HG02973 (cell line): ENCODE data around the gene PRRG2.

Experiments used
- ATAC-seq: cut with Tn5 transposase; IDR thresholded peaks from one replicate; pipeline ENCODE4 v1.9.1; 2021; ENCODE audit warnings: moderate library complexity; ENCODE audit not compliant: unreplicated experiment

The PRRG2 gene

DNA sequence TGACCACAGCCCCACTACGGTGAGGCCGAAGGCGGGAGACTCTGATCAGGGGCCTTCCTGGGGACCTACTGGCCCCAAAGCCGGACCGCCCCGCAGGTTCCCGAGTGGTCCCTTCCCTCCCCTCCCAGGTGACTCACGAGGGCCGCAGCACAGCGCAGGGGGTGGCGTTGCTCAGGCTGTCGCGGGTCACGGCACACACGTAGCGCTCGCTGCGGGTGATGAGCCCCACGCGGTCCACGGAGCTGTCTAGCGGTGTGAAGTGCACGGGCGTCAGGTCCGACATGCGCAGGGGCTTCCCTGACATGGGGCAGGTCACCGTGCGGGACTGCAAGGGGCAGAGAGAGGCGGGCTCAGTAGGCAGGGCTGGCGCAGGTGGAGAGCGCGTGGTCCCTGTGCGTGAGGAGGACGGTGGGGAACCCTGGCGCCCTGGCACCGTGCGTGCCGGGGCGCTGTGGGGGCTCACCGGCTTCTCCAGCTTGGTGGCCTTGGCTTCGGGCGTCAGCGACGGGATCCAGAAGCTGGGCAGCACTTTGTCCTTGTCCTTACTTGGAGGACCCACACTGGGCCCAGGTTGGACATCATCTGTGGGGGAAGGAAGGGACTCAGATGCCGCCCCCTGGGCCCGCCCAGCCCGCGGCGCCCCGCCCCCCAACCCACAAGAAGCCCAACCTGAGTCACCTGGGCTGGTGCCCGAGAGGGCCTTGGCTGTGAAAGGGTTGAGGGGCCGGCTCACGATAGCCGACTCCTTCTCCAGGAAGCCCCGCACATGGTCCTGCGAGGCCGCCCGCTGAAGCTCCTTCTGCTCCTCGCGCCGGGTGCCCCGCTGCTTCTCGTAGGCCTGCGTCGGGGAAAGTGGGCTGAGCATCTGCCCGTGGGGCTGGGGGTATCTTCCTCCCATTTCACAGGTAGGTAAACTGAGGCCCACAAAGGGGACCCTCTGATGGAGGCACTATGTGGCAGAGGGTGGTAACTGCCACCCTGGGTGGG, 24.4 kb upstream of the PRRG2 start:
- ATAC-seq: no peak

DNA sequence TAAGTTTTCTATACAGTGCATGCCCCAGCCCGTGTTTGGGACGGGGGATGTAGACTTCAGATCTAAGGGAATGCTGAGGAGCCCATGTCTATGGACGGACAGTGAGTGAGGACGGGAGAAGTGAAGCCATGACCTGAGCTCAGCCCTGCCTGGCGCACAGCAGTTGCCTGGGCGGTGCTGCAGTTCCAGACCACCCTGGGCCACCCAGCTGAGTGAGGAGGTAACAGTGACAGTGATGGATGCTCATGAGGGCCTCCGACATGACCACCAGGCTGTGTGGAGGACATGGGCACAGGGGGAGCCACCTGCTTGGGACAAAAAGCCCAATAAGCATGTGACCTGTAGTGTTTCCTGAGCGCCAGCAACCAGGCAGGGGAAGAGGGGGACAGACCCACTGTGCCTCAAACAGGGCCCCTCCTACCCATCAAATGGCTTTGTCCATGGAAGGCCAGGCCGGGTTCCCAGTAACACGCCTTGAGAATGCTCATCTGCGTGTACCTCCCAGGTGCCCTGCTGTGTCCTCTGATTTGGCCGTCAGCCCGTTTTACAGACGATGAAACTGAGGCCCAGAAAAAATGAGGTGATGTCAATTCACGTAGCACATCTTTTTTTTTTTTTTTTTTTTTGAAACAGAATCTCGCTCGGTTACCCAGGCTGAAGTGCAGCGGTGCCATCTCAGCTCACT, 23.3 kb upstream of the PRRG2 start:
- no peak for ATAC-seq

DNA sequence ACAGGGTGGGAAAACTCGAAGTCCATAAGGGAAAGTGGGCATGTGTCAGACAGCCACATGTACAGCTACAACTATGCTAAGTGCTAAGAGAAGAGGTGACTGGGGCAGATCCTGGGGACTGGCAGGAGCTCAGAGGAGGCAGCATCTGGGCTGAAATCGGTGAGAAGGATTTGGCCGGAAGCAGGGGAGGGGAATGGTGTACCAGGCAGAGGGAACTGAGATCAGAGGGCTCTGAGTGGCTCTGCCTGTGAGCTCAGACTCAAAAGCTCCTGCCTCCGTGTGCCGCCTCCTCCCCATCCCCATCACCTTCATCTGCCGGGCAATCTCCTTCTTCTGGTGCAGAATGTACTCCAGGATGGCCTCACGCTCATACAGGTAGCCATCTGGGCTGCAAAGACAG, 22.5 kb upstream of the PRRG2 start:
- ATAC-seq: no peak

DNA sequence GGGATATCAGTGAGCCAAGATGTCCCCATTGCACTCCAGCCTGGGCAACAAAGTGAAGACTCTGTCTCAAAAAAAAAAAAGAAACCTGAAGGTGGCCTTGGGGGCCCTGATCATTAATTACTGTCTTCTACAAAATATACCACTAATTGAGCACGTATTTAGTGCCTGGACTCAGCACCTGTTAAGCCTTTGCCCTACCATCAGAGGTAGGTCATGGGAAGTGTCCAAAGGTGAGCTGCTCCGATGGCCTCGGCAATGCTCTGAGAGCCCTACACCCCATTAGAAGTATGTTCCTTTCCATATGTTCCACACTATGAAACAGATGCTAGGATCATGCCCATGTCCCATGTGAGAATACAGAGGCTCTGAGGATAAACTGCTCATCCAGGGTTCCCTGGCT, 21.7 kb upstream of the PRRG2 start:
- no peak for ATAC-seq

DNA sequence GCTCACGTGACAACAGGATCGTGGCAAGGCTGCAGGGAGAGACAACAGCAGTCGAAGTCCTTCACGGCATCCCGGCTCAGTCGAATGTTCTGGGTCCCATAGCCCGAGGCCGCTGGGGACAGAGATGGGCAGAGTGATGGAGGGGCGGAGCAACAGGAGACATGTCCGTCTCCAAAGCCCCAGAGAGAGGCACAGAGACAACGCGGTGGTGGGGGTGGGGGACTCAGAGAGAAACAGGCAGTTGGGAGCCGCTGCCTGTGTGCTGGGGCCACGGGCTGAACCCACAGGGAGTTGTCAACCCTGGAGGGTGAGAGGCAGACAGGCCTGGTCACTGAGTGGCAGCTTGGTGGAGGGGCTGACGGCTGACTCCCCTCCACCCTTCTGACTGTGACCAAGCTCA, 21.2 kb upstream of the PRRG2 start:
- ATAC-seq: no peak

DNA sequence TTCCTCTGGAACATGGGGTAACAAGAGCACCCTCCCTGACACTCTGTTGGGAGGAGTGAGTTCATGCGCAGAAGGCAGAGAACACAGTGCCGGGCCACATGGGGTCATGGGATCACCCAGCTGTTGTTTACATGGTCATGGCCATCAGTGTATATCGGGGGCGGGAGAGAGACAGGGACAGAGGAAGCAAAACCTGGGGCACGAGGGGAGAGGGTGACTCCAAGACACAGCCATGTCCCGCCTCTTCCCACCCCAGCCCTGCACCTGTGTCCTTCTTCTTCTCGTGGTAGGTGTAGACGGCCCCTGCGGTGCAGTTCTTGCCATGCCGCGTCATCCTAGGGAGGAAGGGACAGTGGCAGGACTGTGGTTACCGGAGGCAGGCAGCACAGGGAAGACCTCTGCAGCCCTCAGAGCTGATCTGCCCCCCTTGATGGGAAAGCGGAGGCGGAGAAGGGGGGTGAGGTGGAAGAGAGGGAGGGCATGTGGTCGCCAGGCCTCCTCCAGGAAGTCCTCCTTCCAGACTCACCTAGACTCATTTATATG, 20.7 kb upstream of the PRRG2 start:
- no peak for ATAC-seq

DNA sequence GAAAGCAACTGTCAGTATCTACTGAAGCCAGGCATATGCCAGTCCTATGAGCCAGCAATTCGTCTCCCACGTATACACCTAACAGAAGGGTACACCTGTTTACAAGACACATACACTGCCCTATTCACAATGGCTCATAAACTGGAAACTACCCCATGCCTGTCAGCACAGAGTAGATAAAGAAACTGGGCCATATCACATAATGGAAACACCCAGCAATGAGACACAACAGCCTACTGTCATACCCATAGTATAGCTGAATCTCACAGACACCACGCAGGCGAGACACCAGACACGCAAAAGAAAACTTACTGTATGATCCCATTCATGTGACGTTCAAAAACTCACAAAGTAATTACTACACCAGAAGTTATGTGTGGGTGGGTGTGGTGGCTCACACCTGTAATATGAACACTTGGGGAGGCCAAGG, 16.5 kb upstream of the PRRG2 start:
- no peak for ATAC-seq

DNA sequence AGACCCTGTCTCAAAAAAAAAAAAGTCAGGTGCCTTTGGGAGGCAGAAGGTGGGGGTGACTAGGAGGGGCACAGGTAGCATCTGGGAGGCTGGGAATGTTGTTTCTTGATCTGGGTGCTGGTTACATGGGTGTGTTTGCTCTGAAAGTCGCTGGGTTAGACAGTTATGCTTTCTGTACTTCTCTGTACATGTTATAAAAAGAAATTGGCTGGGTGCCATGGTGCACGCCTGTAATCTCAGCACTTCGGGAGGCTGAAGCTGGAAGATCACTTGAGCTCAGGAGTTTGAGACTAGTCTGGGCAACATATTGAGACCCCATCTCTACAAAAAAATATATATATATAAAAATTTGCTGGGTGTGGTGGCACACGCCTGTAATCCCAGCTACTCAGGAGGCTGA, 15.9 kb upstream of the PRRG2 start:
- ATAC-seq: no peak

DNA sequence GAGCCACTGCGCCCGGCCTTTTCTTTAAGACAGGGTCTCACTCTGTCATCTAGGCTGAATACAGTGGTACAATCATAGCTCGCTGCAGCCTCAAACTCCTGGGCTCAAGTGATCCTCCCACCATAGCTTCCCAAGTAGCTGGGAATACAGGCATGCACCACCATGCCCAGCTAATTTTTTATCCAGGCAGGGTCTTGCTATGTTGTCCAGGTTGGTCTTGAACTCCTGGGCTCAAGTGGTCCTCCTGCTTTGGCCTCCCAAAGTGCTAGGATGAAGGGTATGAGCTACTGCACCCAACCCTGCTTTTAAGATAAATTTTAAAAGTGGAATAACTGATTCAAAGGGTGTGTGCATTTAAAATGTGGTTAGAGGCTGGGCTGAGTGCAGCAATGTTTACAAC, 14.8 kb upstream of the PRRG2 start:
- ATAC-seq: no peak

DNA sequence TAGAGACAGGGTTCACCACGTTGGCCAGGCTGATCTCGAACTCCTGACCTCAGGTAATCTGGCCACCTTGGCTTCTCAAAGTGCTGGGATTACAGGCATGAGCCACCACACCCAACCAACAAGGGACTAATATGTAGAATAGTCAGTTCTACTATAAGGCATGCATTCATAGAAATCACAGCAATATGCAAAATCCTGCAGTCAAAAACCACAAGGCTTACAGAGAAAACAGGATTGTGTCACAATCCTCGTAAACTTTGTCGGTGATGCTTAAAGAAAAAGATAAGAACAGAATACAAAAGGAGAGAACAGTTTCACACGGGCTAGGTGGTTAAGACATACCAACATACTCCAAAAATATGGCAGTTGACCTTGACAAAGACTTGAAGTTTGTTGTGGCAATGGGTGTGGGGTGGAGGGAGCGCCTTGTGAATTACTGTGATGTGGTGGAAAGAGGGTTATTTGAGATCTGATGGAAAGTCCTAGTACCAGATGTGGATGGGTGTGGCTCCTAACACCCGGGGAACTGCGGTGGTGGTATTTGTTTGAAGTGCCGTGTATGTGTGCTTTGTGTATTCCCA, 13.2 kb upstream of the PRRG2 start:
- no peak for ATAC-seq

DNA sequence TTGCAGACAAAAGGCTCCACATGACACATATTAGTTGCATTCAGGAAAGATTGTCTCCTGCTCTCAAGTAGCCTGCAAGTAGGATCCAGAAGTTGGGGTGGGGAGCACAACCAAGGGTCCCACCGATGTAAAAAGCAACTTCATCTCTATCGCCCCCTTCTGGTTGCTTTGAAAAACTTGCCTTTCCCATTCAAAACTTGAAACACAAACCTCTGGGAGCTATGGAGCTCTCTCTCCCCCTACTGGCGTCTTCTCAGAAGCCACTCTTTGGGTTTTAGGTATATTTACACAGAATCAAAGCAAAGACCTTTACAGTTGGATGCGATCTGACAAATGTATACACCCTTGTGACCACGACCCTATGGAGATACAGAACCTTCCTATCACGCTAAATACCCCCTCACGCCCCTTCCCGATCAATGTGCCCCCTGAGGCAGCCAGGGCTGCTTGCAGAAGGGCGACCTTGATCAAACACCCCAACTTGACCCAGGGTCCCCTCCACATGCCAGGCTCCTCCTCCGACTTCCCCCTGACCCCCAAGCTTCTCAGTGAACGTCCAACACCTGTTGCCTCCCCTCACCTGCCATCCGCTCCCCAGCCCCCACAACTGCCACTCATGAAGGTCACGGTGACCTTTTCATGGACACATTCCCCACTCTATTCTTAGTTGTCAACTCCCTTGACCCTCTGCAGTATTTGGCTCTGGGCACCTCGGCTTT, 10.8 kb upstream of the PRRG2 start:
- no peak for ATAC-seq

DNA sequence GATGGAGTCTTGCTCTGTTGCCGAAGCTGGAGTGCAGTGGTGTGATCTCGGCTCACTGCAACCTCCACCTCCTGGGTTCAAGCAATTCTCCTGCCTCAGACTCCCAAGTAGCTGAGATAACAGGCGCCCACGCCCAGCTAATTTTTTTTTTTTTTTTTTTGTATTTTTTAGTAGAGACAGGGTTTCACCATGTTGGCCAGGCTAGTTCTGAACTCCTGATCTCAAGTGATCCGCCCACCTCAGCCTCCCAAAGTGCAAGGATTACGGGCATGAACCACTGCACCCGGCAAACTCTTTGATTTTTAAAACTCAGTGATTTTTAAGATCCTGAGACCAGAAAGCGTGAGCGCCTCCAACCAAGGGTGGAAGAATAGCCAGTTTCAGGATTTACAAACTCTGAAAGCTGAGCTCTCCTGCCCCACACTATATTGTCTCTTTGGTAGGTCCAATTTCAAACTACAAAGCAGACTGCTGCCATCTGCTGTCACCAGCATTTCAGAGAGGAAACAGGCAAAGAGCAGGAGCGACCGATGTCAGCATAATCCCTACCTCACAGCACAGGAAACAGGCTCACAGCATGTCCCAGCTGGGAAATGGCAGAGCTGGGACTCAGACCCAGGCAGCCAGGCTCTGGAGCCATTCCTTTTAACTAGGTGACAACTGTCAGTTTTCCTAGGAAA, 10.0 kb upstream of the PRRG2 start:
- no peak for ATAC-seq

DNA sequence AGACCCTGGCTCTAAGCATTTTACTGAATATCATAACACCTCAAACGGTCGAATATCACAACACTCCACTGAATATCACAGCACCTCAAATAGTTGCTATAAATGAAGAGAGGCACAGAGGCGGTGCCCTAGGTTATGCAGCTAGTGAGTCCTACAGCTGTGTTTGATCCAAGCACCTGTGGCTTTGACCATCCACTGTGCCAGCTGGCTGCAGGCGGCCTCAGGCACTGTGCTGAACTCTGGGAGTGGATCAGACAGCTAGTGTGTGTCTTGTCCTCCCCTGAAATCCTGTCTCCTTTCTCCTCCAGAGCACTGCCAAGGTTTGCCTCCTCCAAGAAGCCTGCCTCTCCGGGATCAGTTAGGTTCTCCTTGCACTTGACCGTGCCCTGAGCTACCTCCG, 8.1 kb upstream of the PRRG2 start:
- ATAC-seq: no peak

DNA sequence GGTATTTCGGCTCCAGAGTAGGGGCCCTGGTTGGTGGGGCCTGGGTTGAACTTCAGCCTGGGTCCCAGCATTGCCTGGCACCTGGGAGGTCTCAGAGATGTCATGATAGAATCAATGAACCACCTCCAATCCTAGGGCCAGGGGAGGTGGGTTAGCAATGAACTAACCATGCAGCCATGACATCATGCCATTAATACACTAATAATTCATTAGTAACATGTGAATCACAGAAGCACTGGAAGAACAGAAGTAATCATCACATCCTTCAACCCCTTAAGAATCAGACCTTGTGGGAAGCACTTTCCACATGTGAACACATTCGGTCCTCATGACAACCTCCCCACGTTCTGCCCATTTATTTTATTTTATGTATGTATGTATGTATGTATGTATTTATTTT, 7.7 kb upstream of the PRRG2 start:
- ATAC-seq: no peak

DNA sequence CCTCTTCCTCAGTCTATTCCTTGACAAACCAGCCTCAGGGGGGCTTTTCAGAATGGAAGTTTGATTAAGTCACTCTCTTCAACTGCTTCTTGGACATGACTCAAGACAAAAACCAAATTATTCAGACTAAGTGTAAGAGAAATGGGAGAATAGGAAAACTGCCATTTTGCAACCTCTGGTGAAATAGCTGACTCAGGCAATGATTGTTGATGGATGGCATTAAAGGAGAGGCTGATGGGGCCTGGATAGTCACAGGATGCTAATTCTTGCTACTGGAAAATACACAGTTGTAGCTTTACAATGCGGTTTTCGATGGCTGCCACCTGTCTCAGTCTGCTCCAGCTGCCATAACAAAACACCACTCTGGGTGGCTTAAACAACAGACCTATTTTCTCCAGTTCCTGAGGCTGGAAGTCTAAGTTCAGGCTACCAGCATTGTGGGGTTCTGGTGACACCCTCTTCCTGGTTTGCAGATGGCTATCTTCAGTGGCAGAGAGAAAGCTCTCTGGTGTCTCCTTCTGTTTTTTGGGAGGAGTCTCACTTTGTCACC, 6.8 kb upstream of the PRRG2 start:
- no peak for ATAC-seq

DNA sequence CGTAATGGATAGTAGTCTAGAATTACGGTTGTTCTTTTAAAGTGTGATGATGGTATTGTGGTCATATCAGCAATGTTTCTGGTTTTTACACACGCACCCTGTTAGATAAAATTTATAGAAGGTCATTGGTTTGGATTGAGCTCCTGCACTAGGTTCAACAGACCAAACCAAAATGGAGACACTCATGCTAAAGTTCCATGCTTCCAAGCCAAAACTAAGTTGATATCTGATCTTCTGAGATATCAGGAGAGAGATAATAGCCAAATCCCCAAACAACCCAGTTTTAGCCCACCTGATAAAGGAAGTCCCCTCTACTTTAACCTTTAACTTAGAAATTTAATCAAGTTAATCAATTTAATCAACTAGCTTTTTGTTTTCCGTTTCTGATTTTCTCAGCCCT, 1.9 kb upstream of the PRRG2 start:
- no peak for ATAC-seq

DNA sequence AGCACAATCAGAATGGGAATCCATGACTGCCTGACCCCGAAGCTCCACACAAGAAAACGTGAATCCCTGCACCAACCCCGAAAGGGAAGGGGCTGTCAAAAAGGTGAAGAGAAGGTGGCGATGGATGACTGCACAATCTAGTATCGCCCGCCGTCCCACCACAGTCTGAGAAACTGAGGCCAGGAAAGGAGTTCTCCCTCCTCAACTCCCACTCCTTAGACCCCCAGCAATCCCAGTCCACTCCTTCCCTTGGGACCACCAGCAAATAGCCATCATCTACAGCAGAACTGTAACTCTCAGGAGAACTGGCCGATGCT, 1.2 kb upstream of the PRRG2 start:
- ATAC-seq: peak; percentile 23

DNA sequence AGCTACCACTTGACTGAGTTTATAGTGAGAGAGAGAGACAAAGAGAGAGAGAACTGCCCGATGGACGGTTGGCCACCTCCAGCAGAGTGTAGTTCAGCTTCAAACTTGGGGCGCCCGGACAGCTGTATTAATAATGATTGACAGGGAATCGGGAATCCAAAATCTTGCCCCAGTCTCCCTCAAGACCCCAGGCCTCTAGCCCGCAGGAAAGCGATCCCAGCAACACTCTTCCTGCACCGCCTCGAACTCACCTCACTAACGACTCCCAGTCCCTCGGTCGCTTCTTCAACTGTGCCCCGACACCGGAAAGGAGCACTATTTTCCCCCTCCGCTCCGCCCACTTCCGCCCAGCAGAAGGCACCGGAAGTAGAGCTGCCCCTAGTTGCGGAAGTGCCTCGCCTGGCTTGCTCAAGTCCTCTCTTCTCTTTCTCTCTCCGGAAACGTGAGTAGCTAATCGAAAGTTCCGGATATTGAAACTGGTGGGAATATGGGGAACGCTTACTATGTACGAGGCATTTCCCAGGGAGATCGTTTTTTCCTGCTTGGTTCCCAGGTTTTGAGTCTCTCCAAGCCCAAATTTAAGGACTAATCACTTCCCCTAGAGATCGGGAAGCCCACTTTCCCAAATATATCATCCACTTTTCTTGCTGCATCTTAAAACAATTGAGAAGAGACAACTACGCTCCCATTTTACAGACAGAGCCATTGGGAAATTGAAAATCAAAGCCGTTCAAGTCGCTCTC, 681 bp upstream of the PRRG2 start, which contains the start of gene NOSIP:
TSS of gene NOSIP (minus strand) at position 293 of the 743 bp plus-strand sequence. CDS start 19,865 bp downstream, outside the sequence.
- ATAC-seq: peak; percentile 85

DNA sequence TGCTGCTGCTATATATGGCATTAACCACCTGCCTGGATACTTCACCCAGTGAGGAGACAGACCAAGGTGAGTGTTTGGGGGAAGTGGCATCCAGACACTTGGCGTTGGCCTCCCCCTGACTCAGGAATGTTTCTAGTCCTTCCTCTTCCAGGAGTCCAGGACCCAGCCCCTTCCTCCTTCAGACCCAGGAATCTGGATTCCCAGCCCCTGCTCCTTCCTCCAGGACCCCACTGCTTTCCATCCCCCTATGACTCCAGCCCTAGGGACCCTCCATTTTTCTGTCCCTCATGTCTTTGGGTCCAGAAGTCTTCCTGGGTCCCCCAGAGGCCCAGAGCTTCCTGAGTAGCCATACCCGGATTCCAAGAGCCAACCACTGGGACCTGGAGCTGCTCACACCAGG, 2.1 kb downstream of the PRRG2 start:
- no peak for ATAC-seq
